Dedifferentiated amniotic fluid mesenchymal stem cell (primary cell): ENCODE measurements around the gene ZNF527.
A peak's percentile ranks its signal among the peaks of the same experiment; 100 is the strongest.
"Not testable (repeated sequence)": the region's sequence is repeated elsewhere in the genome, so short reads cannot be mapped to it uniquely, and the experiment has no call there.

ENCODE experiments used
- DNase-seq: peaks from one replicate; pipeline ENCODE4 v3.0.0-alpha.2; 2016; ENCODE audit errors: extremely low spot score

Gene ZNF527

DNA sequence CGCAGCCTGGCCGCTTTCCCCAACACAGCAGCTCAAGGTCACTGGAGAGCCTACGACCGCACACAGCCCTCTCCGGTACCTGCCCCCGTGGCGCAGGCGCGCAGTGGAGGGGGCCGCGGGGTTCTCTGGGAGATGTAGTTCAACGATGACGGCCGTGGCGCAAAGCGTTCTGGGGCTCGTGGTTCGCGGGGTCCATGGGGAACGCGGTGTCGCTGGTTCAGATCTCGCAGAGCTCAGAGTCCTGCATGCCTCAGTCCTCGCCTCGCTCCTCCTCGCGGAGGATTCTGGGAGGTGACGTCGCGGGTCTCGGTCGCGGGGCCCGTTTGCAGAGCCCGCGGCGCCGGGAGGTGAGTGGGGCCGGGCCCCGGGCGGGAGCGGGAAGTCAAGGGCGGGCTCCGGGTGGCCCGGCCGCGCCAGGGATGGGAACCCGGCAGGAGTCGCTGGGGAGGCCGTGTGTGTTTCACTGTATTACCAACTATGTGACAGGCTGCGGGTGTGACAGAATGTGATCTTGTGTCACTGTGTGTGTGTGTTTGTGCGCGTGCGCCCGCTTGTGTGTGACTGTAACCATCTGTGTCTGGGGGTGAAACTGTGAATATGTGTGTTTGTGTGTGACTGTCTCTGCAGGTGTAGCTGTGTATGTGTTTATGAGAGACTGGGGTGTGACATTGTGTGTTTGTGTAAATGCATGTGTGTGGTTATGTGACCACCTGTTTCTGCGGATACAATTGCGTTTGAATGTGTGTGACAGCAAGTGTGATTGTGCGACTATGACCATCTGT, at the start of gene ZNF527:
Gene ZNF527 (plus strand): TSS at position 220 of the 782 bp plus-strand sequence. CDS start 3,100 bp downstream, outside the sequence.
- peak; percentile 97 for DNase-seq

- DNase-seq, result no peak
These were observed 41.2 kb upstream of the ZNF527 start for GRCh38 chr19:37329686-37330085.

DNA sequence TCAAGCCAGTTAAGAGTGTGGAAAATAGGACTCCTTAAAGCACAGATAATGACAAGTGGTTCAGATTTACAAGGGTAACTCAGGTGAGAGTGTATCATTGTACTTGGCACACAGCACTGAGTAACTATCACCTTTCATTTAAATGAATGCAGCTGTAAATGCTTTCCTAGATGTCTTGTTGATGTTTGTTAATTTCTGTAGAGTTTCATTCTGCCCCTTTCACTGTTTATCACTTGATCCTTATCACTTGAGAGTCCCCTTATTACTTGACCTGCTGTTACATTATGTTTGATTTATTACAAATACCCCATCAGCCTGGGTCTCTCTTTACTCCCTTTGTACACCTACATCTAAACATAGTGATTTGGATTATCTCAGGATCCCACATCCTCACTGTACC, 38.1 kb upstream of the ZNF527 start:
- no peak for DNase-seq

- no peak for DNase-seq
These were observed 37.4 kb upstream of the ZNF527 start for GRCh38 chr19:37333457-37333856.

DNA sequence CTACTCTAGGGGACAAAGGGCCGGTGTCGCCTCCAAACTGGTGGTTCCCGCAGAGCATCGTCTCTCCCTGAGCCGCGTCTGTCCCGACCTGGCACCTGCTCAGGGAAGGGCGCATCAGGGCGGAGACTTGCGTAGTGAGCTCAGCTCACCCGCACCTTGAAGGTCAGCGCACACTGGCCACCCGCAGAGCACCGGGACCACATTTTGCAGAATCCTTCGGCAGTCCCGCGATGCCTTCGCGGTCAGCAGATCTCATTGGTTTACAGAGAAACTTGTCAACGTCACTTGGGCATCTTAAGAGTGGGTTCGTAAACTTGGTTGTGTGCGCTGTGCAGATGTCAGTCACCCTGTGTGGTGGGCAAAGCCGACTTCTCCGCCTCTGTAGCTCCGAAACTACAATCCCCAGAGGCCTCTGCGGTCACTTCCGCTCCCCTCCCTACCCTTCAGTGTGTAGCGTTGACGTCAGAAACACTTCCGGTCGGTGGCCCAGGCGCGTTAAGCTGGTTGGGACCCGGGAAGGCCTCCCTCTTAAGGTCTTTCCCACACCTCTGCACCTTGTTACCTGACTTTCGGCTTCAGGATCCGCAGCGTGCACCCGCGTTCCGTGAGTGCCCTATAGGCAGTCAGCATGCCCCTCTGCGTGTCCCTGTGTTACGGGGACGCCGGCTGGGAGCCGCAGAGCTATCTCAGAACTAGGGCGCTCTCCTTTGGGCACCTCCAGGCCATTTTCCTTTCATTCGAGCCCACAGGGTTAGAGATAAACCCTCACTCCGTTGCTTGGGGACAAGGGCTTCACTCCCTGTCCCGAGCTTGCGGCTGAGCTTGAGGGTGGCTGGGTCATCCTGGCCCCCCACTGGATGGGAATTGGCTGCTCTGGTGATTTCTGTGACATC, 36.5 kb upstream of the ZNF527 start:
- peak; percentile 92 for DNase-seq

- no peak for DNase-seq
These were observed 28.1 kb upstream of the ZNF527 start for GRCh38 chr19:37342753-37343152.

DNA sequence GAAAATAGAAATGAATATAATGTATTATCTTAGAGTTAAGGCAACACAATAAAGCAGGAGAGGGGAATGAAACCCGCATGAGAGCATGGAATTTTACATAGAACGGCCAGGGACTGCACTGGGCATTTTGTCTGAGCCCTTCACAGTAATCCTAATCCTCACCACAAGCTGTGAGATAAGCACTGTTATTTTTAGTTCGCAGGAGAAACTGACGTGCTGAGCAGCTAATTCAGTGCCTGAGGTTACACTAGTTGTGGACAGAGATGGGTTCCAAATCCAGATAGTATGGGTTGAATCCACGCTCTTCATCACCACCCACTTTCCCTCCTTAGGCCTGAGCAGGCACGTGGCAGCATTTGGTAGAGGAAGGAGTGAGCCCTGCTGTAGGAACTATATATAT, 24.8 kb upstream of the ZNF527 start:
- DNase-seq, result no peak

- DNase-seq, result no peak
These were observed 22.8 kb upstream of the ZNF527 start for GRCh38 chr19:37348060-37348459.

DNA sequence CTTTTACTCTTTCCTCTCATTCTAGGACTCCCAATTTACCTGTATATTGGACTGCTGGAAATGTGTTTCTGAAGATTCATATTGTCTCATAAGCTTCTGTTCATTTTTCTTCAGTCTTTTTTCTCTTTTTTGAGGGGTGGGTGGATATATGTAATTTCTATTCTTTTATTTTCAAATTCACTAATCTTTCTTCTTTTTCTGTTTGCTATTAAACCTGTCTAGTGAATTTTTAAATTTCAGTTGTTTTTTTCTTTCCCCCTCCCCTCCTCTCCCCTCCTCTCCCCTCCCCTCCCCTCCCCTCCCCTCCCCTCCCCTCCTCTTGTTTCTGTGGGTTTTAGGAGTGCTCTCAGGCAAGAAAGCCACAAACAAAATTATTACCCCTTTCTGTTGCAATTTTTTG, 16.9 kb upstream of the ZNF527 start:
- no peak for DNase-seq

DNA sequence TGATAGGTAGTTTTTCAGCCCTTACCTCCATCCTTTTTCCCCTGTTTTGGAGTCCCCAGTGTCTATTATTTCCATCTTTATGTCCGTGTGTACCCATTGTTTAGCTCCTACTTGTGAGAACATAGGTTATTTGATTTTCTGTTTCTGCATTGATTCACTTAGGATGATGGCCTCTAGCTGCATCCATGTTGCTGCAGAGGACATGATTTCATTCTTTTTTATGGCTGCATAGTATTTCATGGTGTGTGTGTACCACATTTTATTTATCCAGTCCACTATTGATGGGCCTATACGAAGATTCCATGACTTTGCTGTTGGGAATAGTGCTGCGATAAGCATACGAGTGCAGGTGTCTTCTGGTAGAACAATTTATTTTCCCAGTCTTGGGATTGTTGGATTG, 15.0 kb upstream of the ZNF527 start:
- no peak for DNase-seq

DNA sequence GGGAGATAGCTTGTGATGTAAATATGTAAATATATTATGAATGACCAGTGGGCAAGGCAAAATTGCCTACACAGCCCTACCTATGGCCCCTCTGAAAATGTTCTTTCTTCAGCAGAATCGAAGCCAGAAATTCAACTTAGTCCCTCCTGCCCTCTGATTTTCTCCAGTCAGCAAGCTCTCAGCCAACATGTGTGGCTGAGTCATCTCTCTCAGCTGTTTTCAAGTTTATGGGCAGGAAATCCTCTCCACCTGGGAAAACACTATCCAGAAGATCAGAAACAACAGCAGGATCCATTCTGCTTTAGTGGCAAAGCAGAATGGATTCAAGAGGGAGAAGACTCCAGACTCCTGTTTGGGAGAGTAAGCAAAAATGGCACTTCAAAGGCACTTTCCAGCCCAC, 8.9 kb upstream of the ZNF527 start:
- DNase-seq, result no peak

DNA sequence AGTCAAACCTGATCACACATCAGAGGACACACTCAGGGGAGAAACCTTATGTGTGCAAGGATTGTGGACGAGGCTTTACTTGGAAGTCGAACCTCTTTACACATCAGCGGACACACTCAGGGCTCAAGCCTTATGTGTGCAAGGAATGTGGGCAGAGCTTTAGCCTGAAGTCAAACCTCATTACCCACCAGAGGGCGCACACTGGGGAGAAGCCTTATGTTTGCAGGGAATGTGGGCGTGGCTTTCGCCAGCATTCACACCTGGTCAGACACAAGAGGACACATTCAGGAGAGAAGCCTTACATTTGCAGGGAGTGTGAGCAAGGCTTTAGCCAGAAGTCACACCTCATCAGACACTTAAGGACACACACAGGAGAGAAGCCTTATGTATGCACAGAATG, 8.2 kb upstream of the ZNF527 start:
- DNase-seq, result no peak

DNA sequence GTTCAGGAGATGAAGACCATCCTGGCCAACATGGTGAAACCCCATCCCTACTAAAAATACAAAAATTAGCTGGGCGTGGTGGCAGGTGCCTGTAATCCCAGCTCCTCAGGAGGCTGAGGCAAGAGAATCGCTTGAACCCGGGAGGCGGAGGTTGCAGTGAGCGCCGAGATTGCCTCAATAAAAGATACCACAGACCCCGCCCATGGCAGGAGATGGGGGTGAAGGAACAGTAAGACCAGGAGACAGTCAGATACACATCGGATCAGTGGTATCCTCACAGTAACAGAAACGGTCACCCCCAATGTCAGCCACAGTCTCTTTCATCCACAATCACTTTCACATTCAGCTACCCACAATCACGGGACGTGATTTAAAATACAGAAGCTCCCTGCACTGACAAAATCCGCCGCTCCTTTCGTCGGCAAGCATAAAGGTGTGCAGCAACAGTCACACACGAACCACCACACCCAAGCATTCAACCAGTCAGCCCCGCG, 466 bp upstream of the ZNF527 start:
- DNase-seq, result not testable (repeated sequence)

DNA sequence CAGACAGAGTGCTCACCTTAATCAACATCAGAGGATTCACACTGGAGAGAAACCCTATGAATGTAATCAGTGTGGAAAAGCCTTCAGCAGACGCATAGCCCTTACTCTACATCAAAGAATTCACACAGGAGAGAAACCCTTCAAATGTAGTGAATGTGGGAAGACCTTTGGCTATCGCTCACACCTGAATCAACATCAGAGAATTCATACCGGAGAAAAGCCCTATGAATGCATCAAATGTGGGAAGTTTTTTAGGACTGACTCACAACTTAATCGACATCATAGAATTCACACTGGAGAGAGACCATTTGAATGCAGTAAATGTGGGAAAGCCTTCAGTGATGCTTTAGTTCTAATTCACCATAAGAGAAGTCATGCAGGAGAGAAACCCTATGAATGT, 18.3 kb downstream of the ZNF527 start:
- no peak for DNase-seq

DNA sequence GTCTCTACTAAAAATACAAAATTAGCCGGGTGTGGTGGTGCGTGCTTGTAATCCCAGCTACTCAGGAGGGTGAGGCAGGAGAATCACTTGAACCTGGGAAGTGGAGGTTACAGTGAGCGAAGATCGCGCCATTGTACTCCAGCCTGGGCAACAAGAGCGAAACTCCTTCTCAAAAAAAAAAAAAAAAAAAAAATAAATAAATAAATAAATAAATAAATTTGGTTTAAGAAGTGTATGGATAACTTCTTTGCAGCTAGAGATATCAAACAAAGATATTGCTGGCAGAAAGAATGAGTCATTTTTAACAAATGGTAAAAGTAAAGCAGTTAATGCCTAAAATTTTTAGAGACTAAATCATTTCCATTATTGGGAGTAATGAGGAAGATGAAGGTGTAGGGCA, 20.5 kb downstream of the ZNF527 start:
- DNase-seq, result not testable (repeated sequence)

DNA sequence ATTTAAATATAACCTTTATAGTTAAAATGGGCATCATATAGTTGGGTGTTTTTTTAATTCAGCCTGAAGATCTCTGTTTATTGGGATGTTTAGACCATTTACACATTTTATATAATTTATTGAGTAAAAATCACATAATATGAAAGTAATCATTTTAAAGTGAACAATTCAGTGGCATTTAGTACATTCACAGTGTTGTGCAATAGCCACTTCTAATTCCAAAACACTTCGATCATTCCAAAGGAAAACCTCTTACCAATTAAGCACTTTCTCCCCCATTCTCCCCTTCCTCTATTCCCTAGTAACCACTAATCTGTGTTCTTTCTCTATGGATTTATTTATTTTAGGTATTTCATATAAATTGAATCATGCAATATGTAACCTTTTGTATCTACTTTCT, 30.2 kb downstream of the ZNF527 start:
- no peak for DNase-seq

DNA sequence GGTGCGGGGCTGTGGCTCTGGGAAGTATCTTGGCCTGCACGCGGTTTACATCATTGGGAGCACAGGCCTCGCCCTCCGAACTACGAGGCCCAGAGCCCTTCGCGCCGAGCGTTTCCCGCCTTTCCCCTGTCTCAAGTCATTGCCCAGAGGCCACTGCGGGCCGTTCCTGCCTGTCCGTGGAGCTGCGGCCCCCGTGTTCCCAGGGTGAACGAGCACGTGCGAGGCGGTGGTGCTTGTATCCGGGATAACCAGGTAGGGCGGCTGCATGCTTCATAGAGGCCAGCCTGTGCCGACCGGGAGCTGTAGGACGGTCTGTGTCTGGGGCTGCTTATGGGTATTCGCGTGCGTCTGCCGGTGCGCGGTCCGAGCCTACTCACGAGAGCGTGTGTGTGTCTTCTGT, 32.5 kb downstream of the ZNF527 start:
- no peak for DNase-seq

DNA sequence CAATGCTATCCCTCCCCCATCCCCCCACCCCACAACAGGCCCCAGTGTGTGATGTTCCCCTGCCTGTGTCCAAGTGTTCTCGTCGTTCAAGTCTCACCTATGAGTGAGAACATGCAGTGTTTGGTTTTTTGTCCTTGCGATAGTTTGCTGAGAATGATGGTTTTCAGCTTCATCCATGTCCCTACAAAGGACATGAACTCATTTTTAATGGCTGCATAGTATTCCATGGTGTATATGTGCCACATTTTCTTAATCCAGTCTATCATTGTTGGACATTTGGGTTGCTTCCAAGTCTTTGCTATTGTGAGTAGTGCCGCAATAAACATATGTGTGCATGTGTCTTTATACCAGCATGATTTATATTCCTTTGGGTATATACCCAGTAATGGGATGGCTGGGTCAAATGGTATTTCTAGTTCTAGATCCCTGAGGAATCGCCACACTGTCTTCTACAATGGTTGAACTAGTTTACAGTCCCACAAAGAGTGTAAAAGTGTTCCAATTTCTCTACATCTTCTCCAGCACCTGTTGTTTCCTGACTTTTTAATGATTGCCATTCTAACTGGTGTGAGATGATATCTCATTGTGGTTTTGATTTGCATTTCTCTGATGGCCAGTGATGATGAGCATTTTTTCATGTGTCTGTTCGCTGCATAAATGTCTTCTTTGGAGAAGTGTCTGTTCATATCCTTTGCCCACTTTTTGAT, 35.4 kb downstream of the ZNF527 start:
- DNase-seq, result not testable (repeated sequence)

DNA sequence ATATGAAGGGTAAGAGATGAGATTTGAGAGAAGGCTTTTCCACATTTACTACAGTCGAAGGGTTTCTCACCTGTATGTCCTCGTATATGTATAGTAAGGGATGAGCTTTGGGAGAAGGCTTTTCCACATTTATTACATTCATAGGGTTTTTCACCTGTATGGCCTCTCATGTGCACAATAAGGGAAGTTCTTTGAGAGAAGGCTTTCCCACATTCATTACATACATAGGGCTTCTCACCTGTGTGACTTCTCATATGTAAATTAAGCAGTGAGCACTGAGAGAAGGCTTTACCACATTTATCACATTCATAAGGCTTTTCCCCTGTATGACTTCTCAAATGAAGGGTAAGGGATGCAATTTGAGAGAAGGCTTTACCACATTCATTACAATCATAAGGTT, 41.8 kb downstream of the ZNF527 start:
- DNase-seq, result no peak

DNA sequence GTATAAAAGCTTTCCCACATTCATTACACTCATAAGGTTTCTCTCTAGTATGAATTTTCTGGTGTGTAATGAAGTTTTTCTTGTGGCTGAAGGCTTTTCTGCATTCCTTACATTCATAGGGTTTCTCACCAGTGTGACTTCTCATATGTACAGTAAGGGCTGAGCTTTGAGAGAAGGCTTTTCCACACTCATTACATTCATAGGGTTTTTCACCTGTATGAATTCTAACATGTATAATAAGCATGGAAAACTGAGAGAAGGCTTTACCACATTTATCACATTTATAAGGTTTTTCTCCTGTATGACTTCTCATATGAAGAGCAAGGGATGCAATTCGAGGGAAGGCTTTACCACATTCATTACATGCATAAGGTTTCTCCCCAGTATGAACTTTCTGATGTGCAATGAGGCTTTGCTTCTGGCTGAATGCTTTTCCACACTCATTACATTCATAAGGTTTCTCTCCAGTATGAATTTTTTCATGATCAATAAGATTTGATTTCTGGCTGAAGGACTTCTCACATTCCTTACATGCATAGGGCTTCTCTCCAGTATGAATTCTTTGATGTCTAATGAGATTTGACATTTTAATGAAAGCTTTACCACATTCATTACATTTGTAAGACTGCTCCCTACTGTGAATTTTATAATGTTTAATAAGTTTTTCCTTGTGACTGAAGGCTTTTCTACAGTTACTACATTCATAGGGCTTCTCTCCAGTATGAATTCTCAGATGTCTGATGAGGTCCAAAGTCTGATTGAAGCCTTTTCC, 42.6 kb downstream of the ZNF527 start:
- no peak for DNase-seq
